Gastroesophageal sphincter (tissue), 4 donors: ENCODE measurements around the gene APBB3. TPM values are rescaled to one million over a fixed set of nuclear protein-coding genes. Genes with fewer than 3 reads are reported as not detected.

Experiments used
- ATAC-seq: fragments of 150-250 bp; one replicate; pipeline ENCODE4 v1.9.1; 2016; ENCODE audit warnings: mild to moderate bottlenecking, moderate library complexity
- H3K27ac ChIP-seq, 4 donors: fragments of 200-600 bp; sonication (generic) in 3 of 4; 1 replicate in 3 of 4; 2 replicates in 1 of 4; pipeline ENCODE4 v1.5.1; 2016 to 2019
- H3K27me3 ChIP-seq: fragments of 200-600 bp; sonication (generic); one replicate; pipeline ENCODE4 v1.5.1; 2019
- H3K36me3 ChIP-seq, 2 donors: fragments of 200-600 bp; sonication (generic); one replicate each; pipeline ENCODE4 v1.5.1; 2019; ENCODE audit warnings: control low read depth in 1 of 2
- H3K4me1 ChIP-seq, 3 donors: fragments of 200-600 bp; sonication (generic); 1 replicate in 2 of 3; 2 replicates in 1 of 3; pipeline ENCODE4 v1.5.1; 2016 to 2019; ENCODE audit warnings: control low read depth in 2 of 3
- H3K4me3 ChIP-seq, 2 donors: fragments of 200-600 bp; sonication (generic); one replicate each; pipeline ENCODE4 v1.5.1; 2019; ENCODE audit warnings: mild to moderate bottlenecking in 1 of 2, moderate library complexity in 1 of 2
- H3K9me3 ChIP-seq, 3 donors: fragments of 200-600 bp; sonication (generic); one replicate each; pipeline ENCODE4 v1.5.1; 2017 to 2019; ENCODE audit warnings: control low read depth in 2 of 3
- CTCF ChIP-seq, 4 experiments: fragments of 200-600 bp in 2 of 4; fragments of 450-650 bp in 2 of 4; sonication (generic) in 1 of 4; IDR thresholded peaks; one replicate each; pipeline ENCODE4 v1.5.1; 2017 to 2019; ENCODE audit warnings: antibody characterized with exemption in 4 of 4, mild to moderate bottlenecking in 2 of 4, moderate library complexity in 2 of 4
- EP300 ChIP-seq: sonication (generic); formaldehyde crosslinking; IDR thresholded peaks from one replicate; pipeline ENCODE4 v1.6.1; 2017; ENCODE audit warnings: antibody characterized with exemption, mild to moderate bottlenecking
- POLR2A ChIP-seq, 2 donors: fragments of 450-650 bp; IDR thresholded peaks; one replicate each; pipeline ENCODE4 v1.6.1; 2017; ENCODE audit warnings: antibody characterized with exemption in 2 of 2, mild to moderate bottlenecking in 2 of 2, moderate library complexity in 1 of 2
- POLR2AphosphoS5 ChIP-seq: sonication (generic); formaldehyde crosslinking; IDR thresholded peaks from one replicate; pipeline ENCODE4 v1.6.1; 2017; ENCODE audit warnings: antibody characterized with exemption
- WGBS, 2 donors: methylation state at CpG; one replicate each; pipeline ENCODE4 v1.1.5; 2018; ENCODE audit warnings: low coverage in 1 of 2; 5-methylcytosine and 5-hydroxymethylcytosine counted together
- total RNA-seq, 4 donors: library from RNA; depleted of rRNA; stranded (reverse); fragments of >200 nt; gene quantifications; one replicate each; pipeline ENCODE4 v1.1.0, GENCODE V29; 2016

APBB3 gene
- total RNA-seq, 4 donors from 2014 or later = 9.7 to 25.1 (median 17.5) TPM

- 10 to 40% methylated on average over 1 of the region's 46 CpGs for WGBS, 2 donors
- H3K36me3 ChIP-seq = peaks cover 0 to 24% of the 10 kb centered on the region in 2 donors
- TF ChIP-seq CTCF (IDR thresholded peaks at IDR 0.05) (peak in 1 of 4 experiments; percentile 7), POLR2A (IDR thresholded peaks at IDR 0.05) (peak; percentile 90), EP300 (no peak), POLR2AphosphoS5 (peak; percentile 98)
- H3K27me3 ChIP-seq = no peaks in the 10 kb centered on the region
- H3K27ac ChIP-seq = peak within 1 kb of the TSS; percentile 81 to 91 (median 90)
- H3K4me3 ChIP-seq = peak within 1 kb of the TSS; percentile 77 to 79
- H3K4me1 ChIP-seq = peaks cover 8 to 48% (median 11%) of the 10 kb centered on the region in 3 donors
- no peaks in the 10 kb centered on the region for H3K9me3 ChIP-seq
- peak; percentile 98 for ATAC-seq
Measured at GRCh38 chr5:140557136-140557805, 7.1 kb downstream of the APBB3 start, which contains the start of gene SRA1. SRA1 (minus strand) TSS chr5:140557473; CDS start chr5:140557452, 21 bp downstream.

- Histone ChIP-seq H3K4me3 (peak overlapping the region; percentile 77 to 79), H3K4me1 (peaks cover 8 to 39% (median 11%) of the 10 kb centered on the region in 3 donors), H3K27ac (peak overlapping the region in 2 of 4 donors; percentile 89 to 91), H3K27me3 (no peaks in the 10 kb centered on the region), H3K9me3 (no peaks in the 10 kb centered on the region), H3K36me3 (peaks cover 0 to 24% of the 10 kb centered on the region in 2 donors)
- TF ChIP-seq POLR2AphosphoS5 (no peak), CTCF (IDR thresholded peaks at IDR 0.05) (no peak), EP300 (no peak), POLR2A (IDR thresholded peaks at IDR 0.05) (no peak)
- ATAC-seq = no peak
- WGBS, 2 donors = 6 to 8% methylated on average over 5 to 6 of the region's 6 CpGs
Measured at GRCh38 chr5:140556438-140556837, 8.0 kb downstream of the APBB3 start.

- TF ChIP-seq POLR2A (IDR thresholded peaks at IDR 0.05) (no peak), EP300 (no peak), POLR2AphosphoS5 (no peak), CTCF (IDR thresholded peaks at IDR 0.05) (no peak)
- no peak for ATAC-seq
- peak overlapping the region in 2 of 4 donors; percentile 89 to 91 for H3K27ac ChIP-seq
- WGBS, 2 donors = 78% methylated on average over 1 of the region's 1 CpG; no CpG with 5 or more reads in 1 of the 2 donors
- H3K27me3 ChIP-seq = no peaks in the 10 kb centered on the region
- H3K4me1 ChIP-seq = peaks cover 8 to 38% (median 11%) of the 10 kb centered on the region in 3 donors
- H3K9me3 ChIP-seq = no peaks in the 10 kb centered on the region
- peak overlapping the region in 1 of 2 donors; percentile 79 for H3K4me3 ChIP-seq
- H3K36me3 ChIP-seq = peaks cover 0 to 24% of the 10 kb centered on the region in 2 donors
Measured at GRCh38 chr5:140555747-140556312, 8.6 kb downstream of the APBB3 start.

GRCh38 chr5:140554454-140554853, 9.9 kb downstream of the APBB3 start:
- Histone ChIP-seq H3K4me3 (no peak overlapping the region), H3K9me3 (no peaks in the 10 kb centered on the region), H3K27me3 (no peaks in the 10 kb centered on the region), H3K36me3 (peaks cover 0 to 28% of the 10 kb centered on the region in 2 donors), H3K27ac (no peak overlapping the region), H3K4me1 (peaks cover 8 to 52% (median 18%) of the 10 kb centered on the region in 3 donors)
- 45 to 58% methylated on average over 2 of the region's 2 CpGs for WGBS, 2 donors
- TF ChIP-seq CTCF (IDR thresholded peaks at IDR 0.05) = no peak
- TF ChIP-seq POLR2AphosphoS5 = no peak
- TF ChIP-seq EP300 = no peak
- TF ChIP-seq POLR2A (IDR thresholded peaks at IDR 0.05) = no peak
- ATAC-seq = no peak
